GM21360 (cell line): ENCODE measurements around the gene PLA2G4D.

Experiments
- ATAC-seq: cut with Tn5 transposase; IDR thresholded peaks from one replicate; pipeline ENCODE4 v1.9.1; 2021; ENCODE audit warnings: mild to moderate bottlenecking, moderate library complexity; ENCODE audit not compliant: unreplicated experiment

The PLA2G4D gene

DNA sequence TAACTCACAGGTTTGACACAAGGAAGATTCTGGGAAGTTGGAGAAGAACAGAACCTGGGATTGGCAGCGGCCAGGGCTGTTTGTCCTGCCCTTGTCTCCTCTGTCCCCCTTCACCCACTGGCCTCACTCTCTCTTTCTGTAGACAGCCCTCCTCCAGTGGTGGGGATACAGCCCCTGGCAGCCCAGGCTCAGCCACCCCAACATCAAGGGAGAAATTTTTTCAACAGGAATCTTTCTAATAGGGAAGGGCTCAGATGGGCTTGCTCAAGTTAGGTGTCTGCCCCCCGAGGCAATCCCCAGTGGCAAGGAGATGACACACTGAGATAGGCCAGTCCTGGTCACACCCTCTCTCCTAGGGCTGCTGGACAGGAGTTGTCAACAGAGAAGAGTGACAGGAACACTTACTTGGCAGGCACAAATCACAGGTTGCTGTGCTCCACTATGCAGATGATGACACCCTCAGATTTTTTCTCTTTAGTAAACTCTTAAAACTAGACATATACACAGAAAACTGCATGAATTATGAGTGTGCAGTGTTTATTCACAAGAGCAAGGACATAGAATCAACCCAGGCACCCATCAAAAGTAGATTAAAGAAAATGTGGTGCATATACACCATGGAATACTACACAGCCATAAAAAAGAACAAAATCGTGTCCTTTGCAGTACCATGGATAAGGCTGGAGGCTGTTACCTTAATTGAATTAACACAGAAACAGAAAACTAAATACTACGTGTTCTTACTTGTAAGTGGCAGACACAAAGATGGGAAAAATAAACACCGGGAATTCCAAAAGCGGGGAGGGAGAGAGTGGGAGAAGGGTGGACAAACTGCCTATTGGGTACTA, 36.3 kb downstream of the PLA2G4D start:
- no peak for ATAC-seq

DNA sequence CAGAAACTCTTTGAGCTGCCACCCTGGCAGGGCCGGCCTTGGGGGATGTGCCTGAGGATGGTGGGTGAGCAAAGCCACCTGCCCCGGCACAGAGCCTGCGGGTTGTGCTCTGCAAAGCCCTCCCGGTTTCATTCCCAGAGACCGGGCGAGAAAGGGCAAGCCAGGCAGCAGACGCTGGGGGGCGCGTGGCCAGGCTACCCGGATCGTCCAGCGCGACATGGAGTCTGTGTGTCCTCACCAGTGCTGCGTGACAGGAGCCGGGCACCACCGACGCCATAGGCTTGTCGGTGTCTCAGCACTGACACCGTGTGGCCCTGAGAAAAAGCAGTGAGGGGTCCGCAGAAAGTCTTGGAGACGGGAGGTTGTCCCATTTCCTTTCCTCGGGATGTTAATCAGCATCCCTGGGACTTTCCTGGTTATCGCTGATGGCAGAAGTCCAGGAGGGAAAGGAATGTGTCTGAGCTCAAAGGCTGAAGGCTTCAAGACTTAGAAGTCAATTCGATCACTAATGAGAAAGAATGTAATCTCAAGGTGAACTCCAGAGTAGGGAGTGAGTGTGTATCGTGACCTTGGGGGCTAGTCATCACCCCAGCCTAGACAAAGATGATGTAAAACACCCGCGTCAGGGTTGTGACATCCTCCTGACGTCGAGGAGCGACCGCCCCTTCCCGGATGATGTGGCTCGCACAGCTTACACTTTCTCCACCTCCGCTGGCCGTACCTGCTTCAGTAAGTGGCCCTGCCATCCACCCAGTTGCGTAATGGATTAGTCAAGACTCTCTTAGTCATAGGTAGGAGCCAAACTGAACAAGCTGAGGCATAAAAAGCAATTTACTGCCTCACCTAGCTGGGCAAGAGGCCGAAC, 37.2 kb downstream of the PLA2G4D start:
- no peak for ATAC-seq

DNA sequence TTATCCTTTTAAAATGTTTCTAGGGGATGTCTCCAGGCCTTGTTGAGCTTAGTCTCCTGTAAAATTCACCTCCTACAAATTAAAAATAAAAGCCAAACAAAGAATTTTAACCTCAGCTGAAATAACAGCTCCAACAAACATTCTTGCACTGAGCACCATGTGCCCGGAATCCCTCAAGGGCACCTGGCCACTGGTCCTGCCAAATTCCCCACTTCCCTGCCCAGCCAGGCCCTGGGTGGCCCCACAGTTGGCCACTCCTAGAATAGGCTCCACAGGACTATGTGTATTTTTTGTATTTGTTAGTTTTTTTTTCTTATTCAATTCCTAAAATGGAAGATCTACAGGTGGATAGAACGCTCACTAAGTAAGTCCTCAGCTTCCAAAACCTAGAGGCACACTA, 40.4 kb downstream of the PLA2G4D start:
- ATAC-seq = no peak

GRCh38 chr15:42053010-42053409, 41.4 kb downstream of the PLA2G4D start:
- no peak for ATAC-seq

DNA sequence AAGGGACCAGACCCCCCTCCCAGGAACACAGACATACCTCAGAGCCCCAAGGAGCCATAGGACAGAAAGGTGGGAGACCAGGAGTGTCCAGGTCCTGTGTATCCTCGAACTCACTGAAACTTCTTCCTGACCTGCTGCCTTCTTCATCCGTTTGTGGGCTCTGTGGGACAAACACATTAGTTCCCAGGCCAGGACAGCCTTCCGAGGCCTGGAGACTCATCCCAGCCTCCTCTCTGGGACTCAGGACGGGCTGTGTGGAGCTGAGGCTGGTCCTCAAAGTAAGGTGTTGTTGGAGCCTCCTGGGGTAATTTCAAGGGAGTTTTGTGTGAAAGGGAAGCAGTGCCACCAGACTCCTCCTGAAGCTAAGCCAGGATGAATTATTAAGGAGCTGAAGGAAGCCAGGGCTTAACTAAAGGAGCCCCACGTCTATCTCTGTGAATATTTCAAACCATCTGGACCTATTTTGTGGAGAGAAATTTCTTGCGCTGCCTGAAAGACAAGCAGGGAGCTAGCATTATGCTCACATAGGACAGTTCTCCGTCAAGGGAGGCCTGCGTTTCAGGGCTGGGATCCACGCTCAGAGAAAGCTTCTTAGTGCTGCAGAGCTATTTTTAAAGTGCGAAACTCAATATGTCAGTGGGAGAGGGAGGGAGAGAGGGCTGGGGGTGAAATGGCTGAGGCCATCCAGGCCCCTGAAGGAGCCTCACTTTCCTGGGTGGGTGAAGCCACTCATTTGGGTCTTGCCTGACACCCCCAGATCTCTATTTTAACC, 43.7 kb downstream of the PLA2G4D start:
- ATAC-seq = no peak

DNA sequence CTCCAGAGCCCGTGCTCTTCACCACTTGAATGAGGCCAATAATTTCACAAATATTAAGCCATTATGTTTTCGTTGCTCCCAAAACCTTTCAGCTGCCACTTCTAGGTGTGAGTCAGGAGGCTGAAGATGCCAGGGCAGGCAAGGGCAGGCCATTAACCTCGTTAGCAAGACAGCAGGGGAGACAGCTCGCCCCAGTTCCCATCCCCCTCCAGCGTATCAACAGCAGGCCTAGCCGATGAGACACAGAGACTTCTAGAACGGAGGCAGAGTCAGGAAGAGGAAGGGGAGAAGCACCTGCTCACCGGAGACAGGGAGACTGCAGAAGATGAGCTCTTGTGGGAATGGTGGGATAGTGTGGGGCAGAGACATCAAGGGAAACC, 45.6 kb downstream of the PLA2G4D start:
- no peak for ATAC-seq

- ATAC-seq = no peak
These were observed 46.1 kb downstream of the PLA2G4D start for GRCh38 chr15:42048080-42048820.

DNA sequence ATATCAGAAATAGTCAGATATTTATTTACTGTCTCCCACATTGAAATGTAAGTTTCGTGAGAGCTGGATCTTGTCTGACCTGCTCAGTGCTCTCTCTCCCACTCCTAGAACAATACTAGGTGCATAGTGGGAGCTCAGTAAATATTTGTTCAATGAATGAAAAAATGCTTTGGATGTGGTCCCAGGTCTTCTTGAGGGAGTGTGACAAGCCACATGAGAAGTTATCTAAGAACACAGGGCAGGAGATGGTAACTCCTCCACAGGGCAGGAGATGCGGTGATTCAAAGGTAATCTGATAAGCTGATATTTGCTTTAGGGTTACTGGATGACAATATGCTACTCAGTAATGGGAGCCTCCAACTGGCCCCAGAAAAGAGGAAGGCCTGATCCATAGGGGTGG, 47.8 kb downstream of the PLA2G4D start:
- no peak for ATAC-seq

DNA sequence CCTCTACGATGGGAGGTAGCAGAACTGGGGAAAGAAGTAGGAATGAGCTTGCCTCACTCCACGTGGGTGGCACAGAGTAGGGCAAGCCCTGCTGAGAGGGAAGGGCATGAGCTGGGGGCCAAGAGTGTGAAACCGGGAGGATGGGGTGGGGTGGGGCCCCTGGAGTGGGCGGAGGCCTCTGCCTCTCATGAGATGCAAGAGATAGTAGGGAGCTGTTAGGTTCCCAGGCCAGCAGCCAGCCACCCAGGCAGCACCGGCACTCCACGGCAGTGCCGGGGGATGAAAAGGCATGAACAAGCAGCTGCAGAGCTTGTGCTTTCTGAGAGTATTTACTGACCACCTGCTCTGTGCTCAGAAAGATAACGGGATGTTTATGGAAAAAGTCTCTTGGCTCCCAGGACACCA, 49.1 kb downstream of the PLA2G4D start:
- no peak for ATAC-seq

- no peak for ATAC-seq
These were observed 51.6 kb downstream of the PLA2G4D start for GRCh38 chr15:42042602-42043400.

GRCh38 chr15:42038401-42038800, 56.0 kb downstream of the PLA2G4D start:
- ATAC-seq = no peak

GRCh38 chr15:42037656-42038055, 56.7 kb downstream of the PLA2G4D start:
- ATAC-seq = no peak

DNA sequence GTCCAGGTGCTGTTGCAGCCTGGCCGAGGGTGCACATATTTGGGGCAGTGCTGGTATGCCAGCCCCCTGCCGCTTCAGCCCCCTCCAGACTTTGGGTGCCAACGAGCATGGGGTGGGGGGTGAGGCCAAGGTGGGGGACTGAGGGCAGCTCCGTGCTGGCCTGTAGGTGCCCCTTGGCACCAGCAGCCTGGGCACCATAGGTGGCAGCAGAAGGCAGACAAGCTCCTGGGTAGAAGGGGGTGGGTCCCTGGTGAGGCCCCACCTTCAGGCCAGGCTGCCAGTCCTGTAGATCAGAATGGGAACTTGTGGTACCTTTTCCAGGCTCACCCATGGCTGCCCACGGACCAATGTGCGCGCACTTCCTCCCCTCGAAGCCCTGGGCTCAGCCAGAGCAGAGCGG, 57.4 kb downstream of the PLA2G4D start:
- no peak for ATAC-seq

- ATAC-seq = no peak
These were observed 58.1 kb downstream of the PLA2G4D start for GRCh38 chr15:42036112-42036905.

DNA sequence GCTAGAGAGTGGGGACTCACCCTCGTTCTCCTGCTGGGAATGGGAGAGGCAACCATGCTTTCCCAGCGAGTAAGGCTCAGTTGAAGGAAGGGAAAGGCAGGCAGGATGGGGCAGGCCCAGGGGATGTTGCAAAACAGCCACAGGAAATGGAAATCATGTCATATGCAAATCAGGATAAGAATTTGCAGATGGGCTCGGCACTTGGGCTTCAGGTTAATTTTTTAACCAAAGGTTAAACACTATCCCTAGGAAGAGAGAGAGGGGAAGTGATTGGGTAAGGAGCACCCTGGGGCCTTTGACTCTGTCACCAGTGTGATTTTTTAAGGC, 59.0 kb downstream of the PLA2G4D start:
- ATAC-seq = no peak

DNA sequence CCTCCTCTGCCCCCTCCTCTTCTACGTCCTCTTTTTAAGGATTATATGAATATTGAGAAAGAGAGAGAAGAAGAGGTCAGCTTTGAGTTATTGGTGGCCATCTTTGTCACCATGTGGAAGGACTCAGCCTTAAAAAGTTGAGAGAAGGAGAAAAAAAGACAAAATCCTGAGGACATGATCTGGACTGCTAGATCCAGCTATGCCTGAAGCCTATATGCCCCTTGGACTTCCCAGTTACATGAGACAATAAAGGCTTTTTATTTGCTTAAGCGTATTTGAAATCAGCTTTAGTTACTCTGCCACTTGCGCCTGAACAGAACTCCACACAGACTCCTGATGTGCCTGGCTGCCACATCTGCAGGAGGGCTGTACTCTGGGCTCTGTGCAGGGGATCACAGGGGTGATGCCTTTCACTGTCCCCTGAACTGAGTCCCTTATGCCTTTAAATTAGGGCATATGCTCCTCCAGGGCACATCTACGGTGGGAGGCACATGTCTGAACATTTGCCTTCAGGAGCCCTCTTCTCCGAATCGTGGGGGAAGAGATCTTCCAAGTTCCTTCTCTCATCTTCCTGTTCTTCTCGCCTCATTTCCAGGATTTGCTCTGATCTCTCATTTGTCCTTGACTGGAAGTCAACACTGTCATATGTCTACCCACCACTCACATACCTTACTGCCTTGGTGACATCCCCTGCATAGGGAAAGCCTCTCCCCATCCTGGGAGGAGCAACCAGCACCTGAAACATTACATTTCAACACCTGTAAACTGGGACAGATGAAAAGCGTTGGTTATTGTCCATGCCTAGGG, 59.5 kb downstream of the PLA2G4D start:
- ATAC-seq = no peak

- no peak for ATAC-seq
These were observed 61.0 kb downstream of the PLA2G4D start for GRCh38 chr15:42033214-42033873.
